Activated T-helper 1 cell treated with anti-CD3 and anti-CD28 coated beads, Interleukin-2, amount 50 U/mL, for 16 hours (primary cell): ENCODE data around the gene CELSR1.

Experiments
- DNase-seq, 2 donors: peaks; one replicate each; pipeline ENCODE4 v3.0.0-alpha.2; 2020; ENCODE audit warnings: low read depth in 1 of 2, low spot score in 1 of 2

The CELSR1 gene

GRCh38 chr22:46449974-46450745 lies 87.3 kb downstream of the CELSR1 start:
- no peak for DNase-seq

- DNase-seq: no peak
Measured at GRCh38 chr22:46449116-46449691, 88.2 kb downstream of the CELSR1 start.

GRCh38 chr22:46448333-46448732 lies 89.1 kb downstream of the CELSR1 start:
- no peak for DNase-seq

GRCh38 chr22:46447906-46448305 lies 89.5 kb downstream of the CELSR1 start:
- no peak for DNase-seq

- no peak for DNase-seq
Measured at GRCh38 chr22:46446799-46447198, 90.6 kb downstream of the CELSR1 start.

GRCh38 chr22:46445771-46446420 lies 91.5 kb downstream of the CELSR1 start:
- no peak for DNase-seq

- DNase-seq: no peak
Measured at GRCh38 chr22:46444390-46444854, 93.0 kb downstream of the CELSR1 start.

- DNase-seq: no peak
Measured at GRCh38 chr22:46443850-46444389, 93.5 kb downstream of the CELSR1 start.

- no peak for DNase-seq
Measured at GRCh38 chr22:46442217-46442853, 95.1 kb downstream of the CELSR1 start.

GRCh38 chr22:46439576-46440465 lies 97.6 kb downstream of the CELSR1 start:
- DNase-seq: no peak

- DNase-seq: no peak
Measured at GRCh38 chr22:46439111-46439510, 98.3 kb downstream of the CELSR1 start.

- DNase-seq: no peak
Measured at GRCh38 chr22:46437671-46438440, 99.6 kb downstream of the CELSR1 start.

- no peak for DNase-seq
Measured at GRCh38 chr22:46436595-46437175, 100.7 kb downstream of the CELSR1 start.

- no peak for DNase-seq
Measured at GRCh38 chr22:46433318-46433717, 104.1 kb downstream of the CELSR1 start.

GRCh38 chr22:46432164-46433068 lies 105.0 kb downstream of the CELSR1 start:
- no peak for DNase-seq

GRCh38 chr22:46430961-46431838 lies 106.2 kb downstream of the CELSR1 start:
- no peak for DNase-seq

- no peak for DNase-seq
Measured at GRCh38 chr22:46429325-46429853, 108.0 kb downstream of the CELSR1 start.
